ENCODE data around the gene SV2C. TPM values are rescaled to one million over a fixed set of nuclear protein-coding genes. Genes with fewer than 3 reads are reported as not detected.

Gene SV2C
- total RNA-seq, 1 donor from 2014 or later = not detected

DNA sequence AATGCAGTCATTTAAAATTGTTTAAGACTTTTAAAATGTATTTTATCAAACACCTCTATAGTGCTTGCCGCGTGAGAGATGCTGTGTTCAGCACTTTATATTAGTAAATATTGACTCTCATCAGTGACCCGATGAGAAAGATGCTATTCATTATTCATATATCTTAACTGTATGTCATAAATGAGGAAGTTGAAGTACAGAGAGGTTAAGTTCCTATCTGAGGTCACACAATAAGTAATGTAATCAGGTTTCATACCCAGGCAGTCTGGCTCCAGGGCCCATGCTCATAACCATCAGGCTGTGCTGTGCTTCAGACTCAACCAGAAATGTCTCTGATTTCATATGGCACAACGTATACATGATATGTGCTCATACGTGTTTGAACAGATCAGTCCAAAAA lies 119.0 kb downstream of the SV2C start:
- no peaks in the 10 kb centered on the region for H3K36me3 ChIP-seq (ENCODE audit: control insufficient read depth, insufficient read depth, low read length)
- no peak for FAIRE-seq
- DNase-seq (ENCODE audit: low read depth) = no peak
- H3K4me3 ChIP-seq (ENCODE audit: low read depth, low read length) = no peak overlapping the region
- TF ChIP-seq CTCF (IDR thresholded peaks at IDR 0.05; ENCODE audit: insufficient read depth, low read length, severe bottlenecking) = no peak
- no peaks in the 10 kb centered on the region for H3K27me3 ChIP-seq (ENCODE audit: control insufficient read depth, insufficient read depth, low read length)

DNA sequence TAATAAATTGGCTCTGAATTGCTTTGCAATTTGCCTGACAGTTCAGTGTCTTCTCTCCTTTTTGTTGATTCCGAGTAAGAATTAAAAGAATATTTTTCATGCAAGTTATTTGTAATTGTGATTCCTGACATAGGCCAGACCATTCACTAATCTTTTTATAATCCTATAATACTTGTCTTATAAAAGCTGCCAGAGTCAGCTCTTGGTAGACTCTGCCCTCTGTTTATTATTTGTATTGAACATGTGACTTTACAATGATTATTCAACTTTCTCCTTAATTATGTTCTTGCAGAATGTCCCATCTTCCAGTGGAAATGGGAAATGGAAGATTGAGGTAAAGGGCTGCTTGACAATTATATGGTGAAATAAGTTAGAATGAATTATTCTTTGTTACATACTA lies 121.0 kb downstream of the SV2C start:
- Histone ChIP-seq H3K27me3 (ENCODE audit: control insufficient read depth, insufficient read depth, low read length) (no peaks in the 10 kb centered on the region), H3K4me3 (ENCODE audit: low read depth, low read length) (no peak overlapping the region), H3K36me3 (ENCODE audit: control insufficient read depth, insufficient read depth, low read length) (no peaks in the 10 kb centered on the region)
- no peak for FAIRE-seq
- DNase-seq (ENCODE audit: low read depth) = no peak
- no peak for TF ChIP-seq CTCF (IDR thresholded peaks at IDR 0.05; ENCODE audit: insufficient read depth, low read length, severe bottlenecking)

DNA sequence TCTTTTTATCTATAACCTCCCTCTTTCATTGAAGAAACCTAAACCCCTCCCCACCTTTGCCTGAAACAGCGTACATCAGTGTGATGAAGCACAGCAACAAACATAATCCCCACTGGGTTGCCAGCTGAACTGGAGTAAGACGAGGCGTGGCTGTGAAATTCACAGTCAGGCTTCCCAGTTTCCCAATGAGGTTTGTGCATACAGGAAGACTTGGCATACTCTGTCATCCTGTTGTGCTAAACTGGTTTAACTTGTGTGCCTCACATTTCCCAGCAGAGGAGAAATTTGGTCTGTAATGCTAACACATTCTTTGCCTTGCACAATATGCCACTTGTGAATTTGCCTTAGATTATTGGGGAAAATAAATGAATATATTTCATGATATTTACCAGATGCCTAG lies 121.5 kb downstream of the SV2C start:
- FAIRE-seq (no peak), DNase-seq (ENCODE audit: low read depth) (peak; percentile 88)
- Histone ChIP-seq H3K4me3 (ENCODE audit: low read depth, low read length) (no peak overlapping the region), H3K36me3 (ENCODE audit: control insufficient read depth, insufficient read depth, low read length) (no peaks in the 10 kb centered on the region), H3K27me3 (ENCODE audit: control insufficient read depth, insufficient read depth, low read length) (no peaks in the 10 kb centered on the region)
- no peak for TF ChIP-seq CTCF (IDR thresholded peaks at IDR 0.05; ENCODE audit: insufficient read depth, low read length, severe bottlenecking)

- no peak for TF ChIP-seq CTCF (IDR thresholded peaks at IDR 0.05; ENCODE audit: insufficient read depth, low read length, severe bottlenecking)
- DNase-seq (ENCODE audit: low read depth) (no peak), FAIRE-seq (no peak)
- Histone ChIP-seq H3K36me3 (ENCODE audit: control insufficient read depth, insufficient read depth, low read length) (no peaks in the 10 kb centered on the region), H3K27me3 (ENCODE audit: control insufficient read depth, insufficient read depth, low read length) (no peaks in the 10 kb centered on the region), H3K4me3 (ENCODE audit: low read depth, low read length) (no peak overlapping the region)
These were observed 123.9 kb downstream of the SV2C start for GRCh38 chr5:76207120-76207519.

GRCh38 chr5:76209297-76209696 lies 126.1 kb downstream of the SV2C start:
- TF ChIP-seq CTCF (IDR thresholded peaks at IDR 0.05; ENCODE audit: insufficient read depth, low read length, severe bottlenecking) = no peak
- H3K36me3 ChIP-seq (ENCODE audit: control insufficient read depth, insufficient read depth, low read length) = no peaks in the 10 kb centered on the region
- DNase-seq (ENCODE audit: low read depth) (no peak), FAIRE-seq (no peak)
- no peak overlapping the region for H3K4me3 ChIP-seq (ENCODE audit: low read depth, low read length)
- no peaks in the 10 kb centered on the region for H3K27me3 ChIP-seq (ENCODE audit: control insufficient read depth, insufficient read depth, low read length)

DNA sequence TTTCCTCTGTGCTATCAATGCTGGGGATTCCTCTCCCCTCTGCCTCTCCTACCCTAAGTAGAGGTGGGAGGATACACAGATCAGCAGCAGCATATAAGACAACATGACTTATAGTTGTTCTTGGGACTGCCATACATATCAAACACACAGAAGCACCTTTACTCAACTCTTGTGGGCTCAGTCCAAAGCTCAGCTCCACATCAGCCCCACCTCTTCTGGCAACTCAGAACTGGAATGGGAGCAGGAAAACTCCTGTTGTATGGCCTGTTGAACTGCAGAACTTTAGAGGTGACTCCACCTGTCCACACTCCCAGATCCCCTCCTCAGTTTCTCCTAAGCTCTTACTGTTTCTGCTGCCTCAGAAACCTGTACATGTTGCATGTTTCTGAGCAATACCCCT lies 127.8 kb downstream of the SV2C start:
- no peak overlapping the region for H3K4me3 ChIP-seq (ENCODE audit: low read depth, low read length)
- FAIRE-seq (no peak), DNase-seq (ENCODE audit: low read depth) (no peak)
- TF ChIP-seq CTCF (IDR thresholded peaks at IDR 0.05; ENCODE audit: insufficient read depth, low read length, severe bottlenecking) = no peak
- no peaks in the 10 kb centered on the region for H3K27me3 ChIP-seq (ENCODE audit: control insufficient read depth, insufficient read depth, low read length)
- H3K36me3 ChIP-seq (ENCODE audit: control insufficient read depth, insufficient read depth, low read length) = no peaks in the 10 kb centered on the region

All from bronchial epithelial cell (primary cell).